Activated CD4-positive, alpha-beta T cell treated with anti-CD3 and anti-CD28 coated beads for 36 hours (primary cell): ENCODE results near the gene VSTM2L. TPM values are rescaled to one million over a fixed set of nuclear protein-coding genes. Genes with fewer than 3 reads are reported as not detected.

Experiments used
- ATAC-seq: fragments of 200-7000 bp; cut with Tn5 transposase; one replicate; pipeline ENCODE4 v1.10.0; 2021; ENCODE audit warnings: mild to moderate bottlenecking, moderate library complexity
- CTCF ChIA-PET: fragments of 350-600 bp; sonication (Branson Sonifier 250); formaldehyde crosslinking; loops from one replicate; lab custom pipeline; 2021; ENCODE audit warnings: antibody characterized with exemption; lab: Charles Lee
- POLR2A ChIA-PET: fragments of 350-600 bp; sonication (Branson Sonifier 250); formaldehyde crosslinking; loops from one replicate; lab custom pipeline; 2021; ENCODE audit warnings: antibody characterized with exemption, inconsistent platforms; lab: Charles Lee
- DNase-seq: peaks from one replicate; pipeline ENCODE4 v3.0.0-alpha.2; 2020
- H3K27ac Mint-ChIP-seq: one replicate; pipeline ENCODE4 v1.8.0; 2021; ENCODE audit warnings: mixed read lengths
- H3K27me3 Mint-ChIP-seq: one replicate; pipeline ENCODE4 v1.8.0; 2021; ENCODE audit warnings: mixed read lengths
- H3K36me3 Mint-ChIP-seq: one replicate; pipeline ENCODE4 v1.8.0; 2021; ENCODE audit warnings: low read depth, mixed read lengths
- H3K4me1 Mint-ChIP-seq: one replicate; pipeline ENCODE4 v1.8.0; 2021; ENCODE audit warnings: mixed read lengths
- H3K4me3 Mint-ChIP-seq: one replicate; pipeline ENCODE4 v1.8.0; 2021; ENCODE audit warnings: mild to moderate bottlenecking, moderate library complexity, mixed read lengths
- H3K9me3 Mint-ChIP-seq: one replicate; pipeline ENCODE4 v1.8.0; 2021; ENCODE audit warnings: low read depth, mixed read lengths
- intact Hi-C, 2 experiments: fragments of 100-400 bp; cut with DNase I in 1 of 2; cut with micrococcal nuclease in 1 of 2; formaldehyde crosslinking; loops; one replicate each; pipeline versions ENCODE4 v1.14.2 to v1.15.1; 2022 to 2024; cut with DNase I, micrococcal nuclease
- total RNA-seq, 2 experiments: library from RNA; stranded (reverse); gene quantifications; one replicate each; pipeline ENCODE4 v1.2.3, GENCODE V29; 2021

The VSTM2L gene
- total RNA-seq, 2 experiments from 2014 or later: not detected

DNA sequence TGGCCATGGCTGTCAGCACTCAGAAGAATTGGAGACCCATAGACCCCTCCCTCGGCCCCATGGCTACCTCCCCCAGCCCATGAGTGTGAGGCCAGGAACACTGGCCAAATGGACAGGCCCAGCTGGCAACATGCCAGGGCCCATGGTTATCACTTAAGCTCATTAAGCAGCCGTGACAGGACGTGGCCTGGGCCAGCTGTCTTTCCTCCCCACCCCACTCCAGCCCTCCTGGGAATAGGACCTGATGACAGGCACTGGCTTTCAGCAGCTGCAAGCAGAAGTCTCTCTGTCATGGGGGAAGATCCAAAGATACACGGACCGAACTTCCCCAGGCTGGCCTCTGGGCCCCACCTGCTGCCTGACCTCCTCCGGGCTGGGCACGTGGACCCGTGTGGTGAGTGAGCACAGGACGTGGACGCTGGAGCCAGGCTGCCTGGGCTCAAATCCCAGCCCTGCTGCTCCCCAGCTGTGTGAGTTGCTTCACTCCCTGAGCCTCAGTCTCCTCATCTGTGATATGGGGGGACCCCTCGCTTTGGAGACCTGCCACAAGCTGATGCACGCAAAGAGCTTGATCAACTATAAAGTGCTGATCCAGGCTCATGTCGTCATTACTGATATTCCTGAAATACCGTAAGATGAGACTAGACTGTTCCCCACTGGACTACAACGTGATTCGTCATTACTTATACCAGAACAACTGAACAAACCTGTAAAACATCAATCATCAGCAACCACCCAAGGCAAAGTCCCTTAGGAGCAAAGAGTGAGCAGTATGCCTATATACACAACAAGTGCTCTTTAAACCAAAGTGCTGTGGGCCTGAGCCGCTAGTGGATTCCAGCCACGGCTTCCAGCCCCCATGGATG is 22.0 kb upstream of the VSTM2L start:
- no peaks in the 10 kb centered on the region for H3K9me3 Mint-ChIP-seq
- no peak overlapping the region for H3K4me3 Mint-ChIP-seq
- ATAC-seq (no peak), DNase-seq (no peak)
- no peaks in the 10 kb centered on the region for H3K36me3 Mint-ChIP-seq
- no peak overlapping the region for H3K27ac Mint-ChIP-seq
- no peaks in the 10 kb centered on the region for H3K4me1 Mint-ChIP-seq
- ChIA-PET CTCF (interaction anchor here (0.7 to 1.0 kb wide), 2 partner anchors 194 to 287 kb away, joined by 3 to 4 read pairs; no protein-coding TSS in a partner anchor), POLR2A (no interaction called here)
- intact Hi-C loops: no loop called here
- H3K27me3 Mint-ChIP-seq: no peaks in the 10 kb centered on the region

DNA sequence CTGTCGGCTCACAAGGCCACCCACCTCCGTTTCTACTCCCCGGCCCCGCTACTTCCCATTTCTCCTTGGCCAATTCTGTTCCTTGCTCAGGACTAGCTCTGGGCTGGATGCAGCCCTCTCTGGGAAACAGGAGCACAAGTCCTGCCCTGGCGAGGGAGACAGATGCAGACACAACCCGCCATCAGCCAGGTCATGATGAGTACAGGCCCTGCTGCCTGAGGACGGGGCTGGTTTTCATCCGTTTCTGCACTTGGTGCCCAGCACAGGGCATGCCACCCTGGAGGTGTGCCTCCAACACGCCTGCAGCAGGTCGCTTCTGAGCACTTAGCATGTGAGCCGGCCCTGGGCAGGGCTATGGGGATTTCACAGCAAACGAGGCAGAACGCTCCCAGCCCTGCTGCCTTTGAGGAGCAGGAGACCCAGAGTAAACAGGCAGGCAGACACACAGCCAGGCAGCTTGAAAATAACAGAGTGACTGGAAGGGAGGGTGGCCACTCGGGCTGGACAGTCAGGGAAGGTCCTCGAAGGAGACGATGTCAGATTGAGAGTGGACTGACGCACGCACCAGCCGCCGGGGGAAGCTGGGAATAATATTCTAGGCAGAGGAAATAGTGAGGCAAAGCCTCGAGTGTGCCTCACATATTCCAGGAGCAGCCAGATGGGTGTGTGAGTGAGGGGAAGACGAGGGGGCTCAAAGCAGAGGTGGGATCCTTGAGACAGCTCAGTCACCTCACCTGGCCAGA is 21.2 kb upstream of the VSTM2L start:
- no peaks in the 10 kb centered on the region for H3K9me3 Mint-ChIP-seq
- no peaks in the 10 kb centered on the region for H3K4me1 Mint-ChIP-seq
- CTCF ChIA-PET: interaction anchor here (1.0 kb wide), 1 partner anchor 288 kb away, joined by 4 read pairs; no protein-coding TSS in a partner anchor
- ATAC-seq (no peak), DNase-seq (no peak)
- no peaks in the 10 kb centered on the region for H3K36me3 Mint-ChIP-seq
- POLR2A ChIA-PET: no interaction called here
- intact Hi-C loops: no loop called here
- no peak overlapping the region for H3K4me3 Mint-ChIP-seq
- no peaks in the 10 kb centered on the region for H3K27me3 Mint-ChIP-seq
- no peak overlapping the region for H3K27ac Mint-ChIP-seq

DNA sequence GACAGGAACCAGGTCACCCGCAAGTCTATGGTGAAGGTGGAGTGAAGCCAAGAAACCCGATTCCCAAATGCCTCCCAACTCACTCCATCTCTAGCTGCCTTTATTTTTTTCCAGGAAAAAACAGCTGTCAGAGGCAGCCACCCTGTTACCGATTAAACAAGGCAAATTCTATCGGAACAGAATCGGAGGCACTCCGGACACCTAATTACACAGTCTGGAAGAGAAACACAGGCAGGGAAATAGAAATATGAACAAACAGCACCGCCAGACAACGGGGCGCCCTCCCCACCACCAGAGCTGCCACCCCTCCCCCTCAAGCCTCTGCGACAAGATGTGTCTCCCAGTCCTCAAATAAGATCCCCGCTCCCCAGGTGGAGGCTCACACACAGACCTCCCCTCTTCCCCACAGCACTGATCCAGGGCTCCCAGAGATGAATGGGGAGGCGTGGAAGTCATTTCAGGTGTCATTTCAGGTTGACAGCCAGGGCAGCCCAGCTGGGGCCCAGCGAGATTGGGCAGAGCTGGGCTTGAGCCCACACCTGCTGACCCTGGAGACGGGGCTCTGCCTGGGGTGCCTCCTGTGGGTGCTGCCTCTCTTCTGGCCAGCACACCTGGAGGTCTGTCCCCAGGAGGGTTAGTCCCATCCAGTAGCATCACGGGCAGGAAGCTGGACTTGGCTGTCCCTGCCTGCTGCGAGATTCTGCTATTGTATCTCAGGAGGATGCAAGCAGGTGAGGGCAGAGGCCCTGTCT is 19.8 kb upstream of the VSTM2L start:
- no peak for DNase-seq
- H3K27ac Mint-ChIP-seq: no peak overlapping the region
- H3K4me1 Mint-ChIP-seq: no peaks in the 10 kb centered on the region
- no peaks in the 10 kb centered on the region for H3K36me3 Mint-ChIP-seq
- ChIA-PET POLR2A (no interaction called here), CTCF (interaction anchor here (0.7 kb wide), 1 partner anchor 26 kb away, joined by 4 read pairs; no protein-coding TSS in a partner anchor)
- intact Hi-C loops: no loop called here
- H3K9me3 Mint-ChIP-seq: no peaks in the 10 kb centered on the region
- no peaks in the 10 kb centered on the region for H3K27me3 Mint-ChIP-seq
- no peak for ATAC-seq
- H3K4me3 Mint-ChIP-seq: no peak overlapping the region

DNA sequence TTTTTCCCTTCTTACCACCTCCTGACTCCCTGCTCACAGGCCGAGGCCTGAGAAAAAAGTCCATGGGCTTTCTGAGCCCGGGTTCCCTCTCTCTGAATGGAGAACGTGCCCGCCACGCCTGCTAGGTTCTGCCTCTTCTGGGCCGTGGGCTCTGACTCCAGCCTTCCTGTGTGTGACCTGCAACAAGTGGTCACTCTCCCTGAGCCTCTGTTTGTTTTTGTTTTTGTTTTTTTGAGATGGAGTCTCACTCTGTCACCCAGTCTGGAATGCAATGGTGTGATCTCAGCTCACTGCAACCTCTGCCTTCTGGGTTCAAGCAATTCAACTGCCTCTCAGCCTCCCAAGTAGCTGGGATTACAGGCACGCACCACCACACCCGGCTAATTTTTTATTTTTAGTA is 17.9 kb upstream of the VSTM2L start:
- intact Hi-C loops: no loop called here
- ChIA-PET POLR2A (no interaction called here), CTCF (no interaction called here)
- H3K4me1 Mint-ChIP-seq: no peaks in the 10 kb centered on the region
- H3K27me3 Mint-ChIP-seq: no peaks in the 10 kb centered on the region
- H3K4me3 Mint-ChIP-seq: no peak overlapping the region
- no peak for DNase-seq
- no peaks in the 10 kb centered on the region for H3K9me3 Mint-ChIP-seq
- no peaks in the 10 kb centered on the region for H3K36me3 Mint-ChIP-seq
- H3K27ac Mint-ChIP-seq: no peak overlapping the region
- ATAC-seq: no peak

DNA sequence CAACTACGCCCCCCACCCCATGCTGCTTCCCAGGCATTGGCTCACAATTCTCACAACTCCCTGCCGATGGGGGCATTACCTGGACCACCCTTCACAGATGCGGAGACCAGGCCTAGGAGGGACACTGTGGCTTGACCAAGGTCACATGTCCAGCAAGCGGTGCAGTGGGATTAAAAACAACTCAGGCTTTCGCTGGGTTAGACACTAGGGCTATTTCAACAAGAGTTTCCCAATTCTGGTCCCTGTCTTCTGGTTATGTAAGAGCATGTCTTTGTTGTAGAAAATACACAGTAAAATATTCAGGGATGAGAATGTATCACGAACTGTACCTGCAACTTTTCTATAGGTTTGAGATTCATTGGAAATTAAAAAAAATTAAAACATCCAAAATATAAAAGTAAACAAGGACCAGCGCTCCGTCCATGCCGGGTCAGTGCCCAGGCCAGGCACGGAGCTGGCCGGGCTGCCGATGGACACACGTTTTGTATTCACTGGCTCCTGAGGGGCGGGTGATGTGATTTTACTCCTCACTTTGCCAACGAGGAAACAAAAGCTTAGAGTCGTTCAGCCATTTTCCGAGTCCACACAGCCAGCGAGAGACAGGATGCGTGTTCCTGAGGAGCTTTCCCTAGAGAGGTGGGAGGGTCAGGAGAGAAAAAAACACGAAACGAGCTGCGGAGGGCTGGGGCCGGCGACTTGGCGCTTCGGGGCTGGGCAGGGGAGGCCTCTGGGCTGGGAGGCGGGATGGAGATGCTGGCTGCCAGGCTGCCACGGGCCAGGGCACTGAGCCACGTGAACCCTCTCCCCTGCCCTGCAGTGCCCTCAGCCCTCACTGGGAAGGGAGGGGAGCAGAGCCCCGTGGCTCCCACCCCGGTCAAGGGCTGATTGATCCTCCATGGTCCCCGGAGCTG is 17.1 kb upstream of the VSTM2L start:
- ChIA-PET CTCF (no interaction called here), POLR2A (no interaction called here)
- H3K4me1 Mint-ChIP-seq: no peaks in the 10 kb centered on the region
- ATAC-seq: no peak
- H3K27ac Mint-ChIP-seq: no peak overlapping the region
- H3K4me3 Mint-ChIP-seq: no peak overlapping the region
- no peaks in the 10 kb centered on the region for H3K9me3 Mint-ChIP-seq
- no peak for DNase-seq
- no peaks in the 10 kb centered on the region for H3K27me3 Mint-ChIP-seq
- H3K36me3 Mint-ChIP-seq: no peaks in the 10 kb centered on the region
- intact Hi-C loops: no loop called here

DNA sequence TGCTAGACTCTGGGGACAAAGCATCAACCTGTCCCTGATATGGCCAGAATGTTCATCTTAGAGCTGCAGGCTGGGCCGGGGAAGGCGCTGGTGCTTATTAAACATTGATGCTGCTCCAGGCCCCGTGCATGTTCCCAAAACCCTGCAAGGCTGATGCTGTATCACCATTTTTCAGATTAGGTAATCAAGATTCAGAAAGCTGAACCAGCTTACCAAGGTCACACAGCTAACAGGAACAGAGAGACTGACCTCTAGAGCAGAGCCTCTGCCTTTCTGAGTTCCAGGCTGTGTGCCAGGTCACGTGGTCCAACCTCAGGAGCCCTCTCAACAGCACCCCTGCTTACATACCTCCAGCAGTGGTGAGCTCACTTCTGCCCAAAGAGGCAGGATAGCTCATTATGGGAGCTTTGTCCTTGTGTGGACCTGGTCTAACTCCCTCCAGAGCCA is 16.1 kb upstream of the VSTM2L start:
- Mint-ChIP-seq H3K4me3 (no peak overlapping the region), H3K27ac (no peak overlapping the region), H3K27me3 (no peaks in the 10 kb centered on the region), H3K9me3 (no peaks in the 10 kb centered on the region), H3K36me3 (no peaks in the 10 kb centered on the region), H3K4me1 (no peaks in the 10 kb centered on the region)
- CTCF ChIA-PET: no interaction called here
- POLR2A ChIA-PET: no interaction called here
- no peak for ATAC-seq
- no peak for DNase-seq
- intact Hi-C loops: no loop called here

DNA sequence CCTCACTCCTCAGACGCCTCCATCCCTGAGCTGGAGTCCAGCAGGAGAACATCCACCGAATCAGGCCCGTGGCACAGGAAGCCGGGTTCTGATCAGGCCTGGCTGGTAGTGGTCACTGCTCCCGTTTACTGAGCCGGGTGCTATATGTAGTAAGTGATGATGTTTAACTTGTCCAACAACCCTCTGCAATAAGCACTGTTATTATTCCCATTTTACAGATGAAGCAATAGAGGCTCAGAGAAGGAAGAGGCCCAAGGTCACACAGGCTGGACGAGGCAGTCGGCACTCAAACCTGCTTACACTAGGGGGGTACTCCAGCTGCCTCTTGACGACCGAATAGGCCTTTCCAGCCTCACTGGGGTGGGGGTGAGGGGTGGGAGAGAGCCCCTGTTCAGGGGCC is 14.3 kb upstream of the VSTM2L start:
- CTCF ChIA-PET: no interaction called here
- H3K27ac Mint-ChIP-seq: no peak overlapping the region
- no peaks in the 10 kb centered on the region for H3K9me3 Mint-ChIP-seq
- no peaks in the 10 kb centered on the region for H3K27me3 Mint-ChIP-seq
- no peak for ATAC-seq
- H3K36me3 Mint-ChIP-seq: no peaks in the 10 kb centered on the region
- no peaks in the 10 kb centered on the region for H3K4me1 Mint-ChIP-seq
- intact Hi-C loops: no loop called here
- no peak for DNase-seq
- POLR2A ChIA-PET: no interaction called here
- no peak overlapping the region for H3K4me3 Mint-ChIP-seq

DNA sequence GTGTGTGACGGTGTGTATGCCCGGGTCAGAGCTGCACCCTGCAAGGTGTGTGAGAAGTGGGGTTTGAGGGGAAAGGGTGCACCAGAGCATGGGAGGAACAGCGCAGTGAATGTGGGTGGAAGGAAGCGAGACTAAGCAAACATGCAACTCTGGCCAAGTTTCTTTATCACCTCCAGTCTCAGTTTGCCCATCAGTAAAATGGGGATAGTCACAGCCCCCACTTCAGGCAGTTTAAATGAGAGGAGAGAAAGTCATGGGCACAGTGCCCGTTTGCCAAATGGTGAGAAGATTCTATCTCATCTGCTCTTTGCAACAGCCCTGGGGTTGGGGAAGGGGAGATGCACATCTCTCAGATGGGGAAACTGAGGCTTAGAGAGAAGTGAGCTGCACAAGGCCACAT is 12.8 kb upstream of the VSTM2L start:
- ATAC-seq (no peak), DNase-seq (no peak)
- no peaks in the 10 kb centered on the region for H3K27me3 Mint-ChIP-seq
- POLR2A ChIA-PET: no interaction called here
- H3K27ac Mint-ChIP-seq: no peak overlapping the region
- H3K36me3 Mint-ChIP-seq: no peaks in the 10 kb centered on the region
- CTCF ChIA-PET: no interaction called here
- H3K4me1 Mint-ChIP-seq: no peaks in the 10 kb centered on the region
- no peak overlapping the region for H3K4me3 Mint-ChIP-seq
- H3K9me3 Mint-ChIP-seq: no peaks in the 10 kb centered on the region
- intact Hi-C loops: loop anchor here in 1 of 2 experiments (10.0 kb wide), 2 partner anchors 235 to 325 kb away; no protein-coding TSS in a partner anchor

DNA sequence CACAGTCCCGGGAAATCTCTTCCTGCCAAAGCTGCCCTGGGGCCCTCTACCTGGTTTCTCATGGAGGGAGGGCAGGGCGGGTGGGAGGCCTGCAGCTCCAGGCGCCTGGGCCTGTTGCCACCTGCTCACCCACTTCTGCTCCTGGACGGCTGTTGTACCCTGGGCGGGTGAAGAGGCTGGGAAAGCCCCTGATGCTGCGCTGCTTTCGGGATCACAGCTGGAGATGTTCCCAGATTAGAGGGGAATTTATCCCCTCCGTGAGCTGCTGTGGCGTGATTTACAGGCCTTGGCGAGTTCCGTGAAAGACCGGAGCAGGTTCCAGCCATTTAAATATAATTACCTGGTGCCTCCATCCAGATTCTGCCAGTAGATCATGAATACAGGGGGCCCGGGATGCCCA is 12.3 kb upstream of the VSTM2L start:
- ChIA-PET POLR2A (no interaction called here), CTCF (interaction anchor here (0.8 kb wide), 1 partner anchor 14 kb away, joined by 3 read pairs; no protein-coding TSS in a partner anchor)
- no peaks in the 10 kb centered on the region for H3K27me3 Mint-ChIP-seq
- H3K4me1 Mint-ChIP-seq: no peaks in the 10 kb centered on the region
- no peak for ATAC-seq
- no peaks in the 10 kb centered on the region for H3K9me3 Mint-ChIP-seq
- intact Hi-C loops: loop anchor here in 1 of 2 experiments (10.0 kb wide), 2 partner anchors 236 to 326 kb away; no protein-coding TSS in a partner anchor
- H3K36me3 Mint-ChIP-seq: no peaks in the 10 kb centered on the region
- no peak overlapping the region for H3K27ac Mint-ChIP-seq
- DNase-seq: no peak
- H3K4me3 Mint-ChIP-seq: no peak overlapping the region

DNA sequence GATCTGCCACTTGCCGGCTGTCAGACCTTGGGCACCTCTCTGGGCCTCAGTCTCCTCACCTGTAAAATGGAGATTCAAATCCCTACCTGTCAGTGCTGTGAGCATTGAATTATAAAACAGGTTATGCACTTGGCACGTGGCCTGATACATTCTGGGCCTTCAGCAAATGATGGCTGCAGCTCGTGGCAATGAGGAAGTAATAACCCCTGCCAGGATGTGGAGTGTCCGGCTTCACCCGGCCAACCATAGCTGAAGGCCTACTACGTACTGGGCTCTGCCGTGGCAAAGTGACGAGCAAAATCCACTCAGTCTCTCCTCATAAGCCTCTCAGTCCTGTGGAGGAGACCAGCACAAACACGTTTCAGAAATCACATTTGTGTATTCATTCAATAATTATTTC is 10.9 kb upstream of the VSTM2L start:
- ChIA-PET POLR2A (no interaction called here), CTCF (interaction anchor here (0.6 kb wide), 1 partner anchor 234 kb away, joined by 3 read pairs; no protein-coding TSS in a partner anchor)
- H3K36me3 Mint-ChIP-seq: no peaks in the 10 kb centered on the region
- ATAC-seq (no peak), DNase-seq (no peak)
- H3K9me3 Mint-ChIP-seq: no peaks in the 10 kb centered on the region
- intact Hi-C loops: loop anchor here in 1 of 2 experiments (10.0 kb wide), 2 partner anchors 237 to 327 kb away; no protein-coding TSS in a partner anchor
- no peaks in the 10 kb centered on the region for H3K27me3 Mint-ChIP-seq
- no peak overlapping the region for H3K4me3 Mint-ChIP-seq
- no peaks in the 10 kb centered on the region for H3K4me1 Mint-ChIP-seq
- no peak overlapping the region for H3K27ac Mint-ChIP-seq
